HCT116 (cell line): ENCODE measurements around the gene VWA3B. TPM values are rescaled to one million over a fixed set of nuclear protein-coding genes. Genes with fewer than 3 reads are reported as not detected.

Source experiments
- ATAC-seq: fragments of 200-7000 bp; cut with Tn5 transposase; 2 replicates; pipeline ENCODE4 v1.9.1; 2020; ENCODE audit warnings: mild to moderate bottlenecking, moderate library complexity
- BruUV-seq: library from RNA; stranded (reverse); fragments of 400-500 nt; replicated peaks from 2 replicates; lab custom pipeline; 2021; lab: Mats Ljungman, UMichigan
- CTCF ChIA-PET: fragments of 300-600 bp; sonication (Branson Sonifier 250); formaldehyde crosslinking; loops from one replicate; lab custom pipeline; 2021; ENCODE audit warnings: antibody characterized with exemption; lab: Charles Lee
- POLR2A ChIA-PET: fragments of 300-600, 350-600 bp; sonication (Branson Sonifier 250); formaldehyde crosslinking; loops from one replicate; lab custom pipeline; 2021; ENCODE audit warnings: antibody characterized with exemption; lab: Charles Lee
- RAD21 ChIA-PET, 2 experiments: fragments of 300-600 bp; sonication (Branson Sonifier 250); formaldehyde crosslinking; loops; one replicate each; lab custom pipeline; 2023; ENCODE audit warnings: low total read pairs in 2 of 2; ENCODE audit not compliant: uncharacterized antibody in 2 of 2, unreplicated experiment in 2 of 2, low non-redundant PET in 1 of 2; lab: Charles Lee
- DNase-seq: peaks from one replicate; pipeline ENCODE4 v3.0.0-alpha.2; 2010; ENCODE audit warnings: low read depth, low spot score
- H2AFZ ChIP-seq: fragments of 200-600 bp; shearing (Covaris generic), sonication (generic); 2 replicates; pipeline ENCODE4 v1.6.1; 2017; ENCODE audit warnings: low read depth, mixed run types, mixed read lengths, antibody characterized with exemption, low read length; ENCODE audit not compliant: poor library complexity, severe bottlenecking
- H3K27ac ChIP-seq: 2 replicates; pipeline ENCODE4 v1.5.1; 2012; ENCODE audit warnings: low read depth, low read length
- H3K27me3 ChIP-seq: fragments of 200-600 bp; sonication (generic); 2 replicates; pipeline ENCODE4 v1.6.1; 2016; ENCODE audit warnings: mixed run types, low read length, mixed read lengths; ENCODE audit not compliant: insufficient read depth
- H3K36me3 ChIP-seq, 2 experiments: fragments of 200-500 bp in 1 of 2; fragments of 200-600 bp in 1 of 2; sonication (Bioruptor generic) in 1 of 2; sonication (generic) in 1 of 2; 2 replicates each; pipeline versions ENCODE4 v1.5.1 to v1.6.1; 2014 to 2016; ENCODE audit warnings: low read length in 2 of 2, inconsistent platforms in 1 of 2, mixed read lengths in 1 of 2, mixed run types in 1 of 2; ENCODE audit not compliant: insufficient read depth in 2 of 2, control insufficient read depth in 1 of 2
- H3K4me1 ChIP-seq, 2 experiments: fragments of 200-600 bp in 1 of 2; sonication (generic) in 1 of 2; 2 replicates each; pipeline versions ENCODE4 v1.5.1 to v1.6.1; 2012 to 2017; ENCODE audit warnings: low read length in 2 of 2, inconsistent platforms in 1 of 2, mild to moderate bottlenecking in 1 of 2, mixed read lengths in 1 of 2, mixed run types in 1 of 2, moderate library complexity in 1 of 2; ENCODE audit not compliant: insufficient read depth in 2 of 2, control insufficient read depth in 1 of 2
- H3K4me2 ChIP-seq: fragments of 200-600 bp; sonication (generic); 2 replicates; pipeline ENCODE4 v1.6.1; 2017; ENCODE audit warnings: mixed run types, low read length, mixed read lengths
- H3K4me3 ChIP-seq, 2 experiments: fragments of 200-600 bp in 1 of 2; sonication (generic) in 1 of 2; replicated peaks in 1 of 2; 2 replicates each; pipeline ENCODE4 v1.5.1; 2011 to 2016; ENCODE audit warnings: low read length in 2 of 2, control low read depth in 1 of 2, low read depth in 1 of 2, mild to moderate bottlenecking in 1 of 2, mixed read lengths in 1 of 2, mixed run types in 1 of 2
- H3K79me2 ChIP-seq: fragments of 200-600 bp; sonication (generic); 2 replicates; pipeline ENCODE4 v1.6.1; 2017; ENCODE audit warnings: mild to moderate bottlenecking, mixed run types, low read length, moderate library complexity, mixed read lengths; ENCODE audit not compliant: insufficient read depth
- H3K9ac ChIP-seq: fragments of 200-600 bp; sonication (generic); 2 replicates; pipeline ENCODE4 v1.6.1; 2016; ENCODE audit warnings: low read length, mixed read lengths
- H3K9me2 ChIP-seq: fragments of 200-600 bp; sonication (generic), shearing (Covaris generic); 2 replicates; pipeline ENCODE4 v1.6.1; 2017; ENCODE audit warnings: mixed run types, mild to moderate bottlenecking, moderate library complexity; ENCODE audit not compliant: insufficient read depth
- H3K9me3 ChIP-seq, 2 experiments: fragments of 200-500 bp in 1 of 2; fragments of 200-600 bp in 1 of 2; sonication (Bioruptor generic) in 1 of 2; sonication (generic) in 1 of 2; 2 replicates each; pipeline ENCODE4 v1.6.1; 2014 to 2017; ENCODE audit warnings: low read length in 2 of 2, mixed read lengths in 2 of 2, inconsistent platforms in 1 of 2, low read depth in 1 of 2, mild to moderate bottlenecking in 1 of 2, mixed run types in 1 of 2, moderate library complexity in 1 of 2; ENCODE audit not compliant: control insufficient read depth in 1 of 2, insufficient read depth in 1 of 2
- H4K20me1 ChIP-seq: fragments of 200-600 bp; sonication (generic), shearing (Covaris generic); 2 replicates; pipeline ENCODE4 v1.6.1; 2017; ENCODE audit warnings: mixed run types, mild to moderate bottlenecking, moderate library complexity; ENCODE audit not compliant: insufficient read depth
- ATF3 ChIP-seq: IDR thresholded peaks from 2 replicates; pipeline ENCODE4 v1.6.1; 2012
- CEBPB ChIP-seq: IDR thresholded peaks from 2 replicates; pipeline ENCODE4 v1.6.1; 2012; ENCODE audit warnings: low read depth
- CTCF ChIP-seq, 3 experiments: fragments of 200-600 bp in 1 of 3; sonication (generic) in 1 of 3; IDR thresholded peaks in 2 of 3; conservative IDR thresholded peaks in 1 of 3; 2 replicates each; pipeline ENCODE4 v1.5.1; 2012 to 2017; ENCODE audit warnings: low read depth in 2 of 3, low read length in 2 of 3, antibody characterized with exemption in 1 of 3, borderline replicate concordance in 1 of 3, control low read depth in 1 of 3, mild to moderate bottlenecking in 1 of 3, mixed read lengths in 1 of 3, mixed run types in 1 of 3, moderate library complexity in 1 of 3; ENCODE audit not compliant: insufficient read depth in 1 of 3
- EGR1 ChIP-seq: IDR thresholded peaks from 2 replicates; pipeline ENCODE4 v1.6.1; 2012; ENCODE audit warnings: low read depth
- EZH2 ChIP-seq: fragments of 200-600 bp; sonication (generic); IDR thresholded peaks from 2 replicates; pipeline ENCODE4 v1.6.1; 2017; ENCODE audit warnings: antibody characterized with exemption, mixed run types
- FOSL1 ChIP-seq: IDR thresholded peaks from 2 replicates; pipeline ENCODE4 v1.6.1; 2012; ENCODE audit warnings: low read depth
- JUND ChIP-seq: IDR thresholded peaks from 2 replicates; pipeline ENCODE4 v1.6.1; 2012
- POLR2A ChIP-seq: IDR thresholded peaks from 2 replicates; pipeline ENCODE4 v1.7.0; 2011; ENCODE audit warnings: borderline replicate concordance; ENCODE audit not compliant: insufficient read depth, insufficient read length; ENCODE audit errors: extremely low read depth
- RAD21 ChIP-seq: IDR thresholded peaks from 2 replicates; pipeline ENCODE4 v1.6.1; 2012; ENCODE audit warnings: low read depth, mild to moderate bottlenecking
- REST ChIP-seq: IDR thresholded peaks from 2 replicates; pipeline ENCODE4 v1.6.1; 2012; ENCODE audit warnings: low read depth
- SRF ChIP-seq: IDR thresholded peaks from 2 replicates; pipeline ENCODE4 v1.6.1; 2012; ENCODE audit warnings: low read depth
- intact Hi-C: fragments of 100-400 bp; cut with micrococcal nuclease; formaldehyde crosslinking; loops from 2 replicates; pipeline ENCODE4 v1.10.0; 2022
- total RNA-seq: library from RNA; stranded (reverse); gene quantifications from one replicate; pipeline ENCODE4 v1.2.1, GENCODE V29; 2021; ENCODE audit not compliant: unreplicated experiment

VWA3B gene
- total RNA-seq, 1 experiment from 2014 or later: 0.47 TPM

GRCh38 chr2:98311090-98311489, 224.1 kb downstream of the VWA3B start:
- RAD21 ChIA-PET: interaction anchor here in 1 of 2 experiments (0.6 kb wide), 1 partner anchor 16 kb away, joined by 3 read pairs; no protein-coding TSS in a partner anchor
- no peak overlapping the region for H3K9ac ChIP-seq
- CTCF ChIA-PET: no interaction called here

GRCh38 chr2:98311771-98312545, 225.0 kb downstream of the VWA3B start:
- no peaks in the 10 kb centered on the region for H3K79me2 ChIP-seq
- no peak overlapping the region for H3K27ac ChIP-seq
- peak; percentile 78 for ATAC-seq
- H3K9ac ChIP-seq: no peak overlapping the region
- H3K4me2 ChIP-seq: no peak overlapping the region
- no peaks in the 10 kb centered on the region for H4K20me1 ChIP-seq
- H2AFZ ChIP-seq: no peak overlapping the region
- no peak for DNase-seq
- H3K9me2 ChIP-seq: no peaks in the 10 kb centered on the region
- no TSS peak for BruUV-seq
- no peaks in the 10 kb centered on the region for H3K27me3 ChIP-seq
- ChIA-PET CTCF (no interaction called here), RAD21 (interaction anchor here in 1 of 2 experiments (0.6 kb wide), 1 partner anchor 17 kb away, joined by 3 read pairs; no protein-coding TSS in a partner anchor), POLR2A (no interaction called here)
- TF ChIP-seq JUND (no peak), CTCF (IDR thresholded peaks at IDR 0.05 in 2 of 3, conservative IDR thresholded peaks at IDR 0.05 in 1 of 3; ENCODE audit: borderline replicate concordance in 1 of 3, insufficient read depth in 1 of 3, low read depth in 2 of 3, low read length in 2 of 3) (peak in 2 of 3 experiments; percentile 45 to 48; a peak in 3 of 6 replicates), EZH2 (no peak), RAD21 (peak; percentile 19; the same call in 1 of the 2 replicates), ATF3 (no peak), EGR1 (no peak), REST (no peak)
- H3K9me3 ChIP-seq: no peaks in the 10 kb centered on the region
- no peak overlapping the region for H3K4me3 ChIP-seq
- intact Hi-C loops: no loop called here
- no peaks in the 10 kb centered on the region for H3K36me3 ChIP-seq
- no peaks in the 10 kb centered on the region for H3K4me1 ChIP-seq

More at GRCh38 chr2:98311090-98311489, 224.1 kb downstream of the VWA3B start:
- ATAC-seq (no peak), DNase-seq (no peak)
- no peaks in the 10 kb centered on the region for H3K9me2 ChIP-seq
- no peaks in the 10 kb centered on the region for H3K9me3 ChIP-seq
- TF ChIP-seq CEBPB: no peak
- TF ChIP-seq SRF: no peak
- no peak for TF ChIP-seq FOSL1
- TF ChIP-seq POLR2A: no peak
- no peaks in the 10 kb centered on the region for H3K4me1 ChIP-seq
- H3K27me3 ChIP-seq: no peaks in the 10 kb centered on the region
- no peaks in the 10 kb centered on the region for H3K79me2 ChIP-seq
- H4K20me1 ChIP-seq: no peaks in the 10 kb centered on the region
- no peak overlapping the region for H3K4me3 ChIP-seq
- no peaks in the 10 kb centered on the region for H3K36me3 ChIP-seq
- POLR2A ChIA-PET: no interaction called here
- no peak overlapping the region for H2AFZ ChIP-seq
- no peak overlapping the region for H3K4me2 ChIP-seq
- H3K27ac ChIP-seq: no peak overlapping the region
- no TSS peak for BruUV-seq
- intact Hi-C loops: no loop called here
